ENCODE measurements around the gene TFF3.
"Not testable (repeated sequence)": the region's sequence is repeated elsewhere in the genome, so short reads cannot be mapped to it uniquely, and the experiment has no call there.

TFF3 gene

GRCh38 chr21:42302794-42303193, 12.4 kb downstream of the TFF3 start:
- DNase-seq = no peak

- DNase-seq = no peak
These were observed 13.0 kb downstream of the TFF3 start for GRCh38 chr21:42302076-42302650.

GRCh38 chr21:42301371-42302075, 13.7 kb downstream of the TFF3 start:
- no peak for DNase-seq

GRCh38 chr21:42300956-42301355, 14.3 kb downstream of the TFF3 start:
- DNase-seq = no peak

GRCh38 chr21:42300045-42300583, 15.1 kb downstream of the TFF3 start:
- DNase-seq = no peak

- no peak for DNase-seq
These were observed 15.7 kb downstream of the TFF3 start for GRCh38 chr21:42299324-42300044.

GRCh38 chr21:42298657-42299056, 16.6 kb downstream of the TFF3 start:
- DNase-seq = no peak

- no peak for DNase-seq
These were observed 17.0 kb downstream of the TFF3 start for GRCh38 chr21:42298237-42298636.

GRCh38 chr21:42297377-42297776, 17.8 kb downstream of the TFF3 start:
- DNase-seq = no peak

- DNase-seq = no peak
These were observed 18.7 kb downstream of the TFF3 start for GRCh38 chr21:42296501-42296900.

GRCh38 chr21:42295845-42296244, 19.4 kb downstream of the TFF3 start:
- no peak for DNase-seq

- no peak for DNase-seq
These were observed 20.8 kb downstream of the TFF3 start for GRCh38 chr21:42294273-42294880.

GRCh38 chr21:42293649-42294272, 21.4 kb downstream of the TFF3 start:
- DNase-seq = no peak

- not testable (repeated sequence) for DNase-seq
These were observed 22.6 kb downstream of the TFF3 start for GRCh38 chr21:42292563-42293142.

GRCh38 chr21:42291751-42292562, 23.3 kb downstream of the TFF3 start:
- no peak for DNase-seq

- no peak for DNase-seq
These were observed 24.0 kb downstream of the TFF3 start for GRCh38 chr21:42291003-42291750.

- DNase-seq = no peak
These were observed 24.7 kb downstream of the TFF3 start for GRCh38 chr21:42290505-42290904.

- DNase-seq = no peak
These were observed 25.3 kb downstream of the TFF3 start for GRCh38 chr21:42289926-42290325.

GRCh38 chr21:42288962-42289361, 26.2 kb downstream of the TFF3 start:
- DNase-seq = no peak

GRCh38 chr21:42287193-42288083, 27.8 kb downstream of the TFF3 start:
- DNase-seq = no peak

Measured in NCI-H1436 treated with DMSO at 0.1 percent for 48 hours (cell line).